B cell (primary cell): Measurements from ENCODE around the gene PTGFRN. TPM values are rescaled to one million over a fixed set of nuclear protein-coding genes. Genes with fewer than 3 reads are reported as not detected.

Experiments
- ATAC-seq: fragments of 200-7000 bp; cut with Tn5 transposase; one replicate; pipeline ENCODE4 v1.10.0; 2021; ENCODE audit warnings: low read depth, mild to moderate bottlenecking, moderate number of reproducible peaks, moderate library complexity
- CTCF ChIA-PET: fragments of 350-600 bp; sonication (Branson Sonifier 250); formaldehyde crosslinking; loops from one replicate; lab custom pipeline; 2021; ENCODE audit warnings: antibody characterized with exemption, inconsistent platforms; lab: Charles Lee
- POLR2A ChIA-PET: fragments of 350-600 bp; sonication (Branson Sonifier 250); formaldehyde crosslinking; loops from one replicate; lab custom pipeline; 2021; ENCODE audit warnings: antibody characterized with exemption; lab: Charles Lee
- DNase-seq: peaks from one replicate; pipeline ENCODE4 v3.0.0; 2013
- H2AFZ ChIP-seq: 2 replicates; pipeline ENCODE4 v1.6.1; 2012; ENCODE audit warnings: mild to moderate bottlenecking, low read depth, low read length; ENCODE audit not compliant: insufficient read depth, poor library complexity, severe bottlenecking
- H3K27ac ChIP-seq, 2 donors: 1 replicate in 1 of 2; 2 replicates in 1 of 2; pipeline ENCODE4 v1.5.1; 2012 to 2013; ENCODE audit warnings: low read length in 2 of 2, mild to moderate bottlenecking in 2 of 2, moderate library complexity in 1 of 2
- H3K27me3 ChIP-seq, 4 experiments: fragments of 200-600 bp in 1 of 4; sonication (generic) in 1 of 4; replicated peaks in 1 of 4; 1 replicate in 2 of 4; 2 replicates in 2 of 4; pipeline versions ENCODE4 v1.6.1 to v1.7.0; 2013 to 2016; ENCODE audit warnings: low read length in 3 of 4, mild to moderate bottlenecking in 2 of 4, mixed read lengths in 1 of 4, moderate library complexity in 1 of 4; ENCODE audit not compliant: insufficient read depth in 4 of 4, control insufficient read depth in 3 of 4; ENCODE audit errors: control extremely low read depth in 1 of 4
- H3K36me3 ChIP-seq, 2 experiments: replicated peaks in 1 of 2; 1 replicate in 1 of 2; 2 replicates in 1 of 2; pipeline versions ENCODE4 v1.6.1 to v1.7.1; 2013; ENCODE audit warnings: low read length in 1 of 2; ENCODE audit not compliant: insufficient read depth in 2 of 2, control insufficient read depth in 1 of 2; ENCODE audit errors: control extremely low read depth in 1 of 2, extremely low read depth in 1 of 2
- H3K4me1 ChIP-seq, 2 donors: fragments of 200-600 bp in 1 of 2; sonication (generic) in 1 of 2; 1 replicate in 1 of 2; 2 replicates in 1 of 2; pipeline versions ENCODE4 v1.5.1 to v1.6.1; 2013 to 2017; ENCODE audit warnings: low read length in 2 of 2; ENCODE audit not compliant: control insufficient read depth in 2 of 2, insufficient read depth in 2 of 2
- H3K4me2 ChIP-seq: replicated peaks from 2 replicates; pipeline ENCODE3; 2012; ENCODE audit warnings: mild to moderate bottlenecking, low read depth, low read length; ENCODE audit not compliant: poor library complexity, severe bottlenecking
- H3K4me3 ChIP-seq, 5 experiments: fragments of 200-600 bp in 1 of 5; sonication (generic) in 1 of 5; 1 replicate in 3 of 5; 2 replicates in 2 of 5; pipeline versions ENCODE4 v1.5.1 to v1.7.0; 2011 to 2016; ENCODE audit warnings: low read length in 4 of 5, mild to moderate bottlenecking in 4 of 5, low read depth in 2 of 5, control low read depth in 1 of 5, moderate library complexity in 1 of 5; ENCODE audit not compliant: insufficient read depth in 1 of 5; ENCODE audit errors: control extremely low read depth in 1 of 5, extremely low read depth in 1 of 5
- H3K79me2 ChIP-seq: fragments of 200-600 bp; sonication (generic); one replicate; pipeline ENCODE4 v1.6.0; 2016; ENCODE audit warnings: low read length; ENCODE audit not compliant: control insufficient read depth, insufficient read depth
- H3K9ac ChIP-seq: fragments of 200-600 bp; sonication (generic); 2 replicates; pipeline ENCODE4 v1.6.1; 2017; ENCODE audit warnings: mild to moderate bottlenecking, low read length, moderate library complexity
- H3K9me3 ChIP-seq, 3 donors: one replicate each; pipeline versions ENCODE4 v1.6.1 to v1.7.1; 2013; ENCODE audit warnings: low read length in 2 of 3; ENCODE audit not compliant: control insufficient read depth in 2 of 3, insufficient read depth in 1 of 3; ENCODE audit errors: control extremely low read depth in 1 of 3
- H4K20me1 ChIP-seq: 2 replicates; pipeline ENCODE4 v1.6.0; 2012; ENCODE audit warnings: mild to moderate bottlenecking, low read length; ENCODE audit not compliant: insufficient read depth, control insufficient read depth, poor library complexity, severe bottlenecking
- H3K27ac Mint-ChIP-seq: one replicate; pipeline ENCODE4 v1.8.0; 2021; ENCODE audit warnings: mixed read lengths
- H3K27me3 Mint-ChIP-seq: one replicate; pipeline ENCODE4 v1.8.0; 2021; ENCODE audit warnings: mixed read lengths
- H3K4me1 Mint-ChIP-seq: one replicate; pipeline ENCODE4 v1.8.0; 2021; ENCODE audit warnings: mixed read lengths
- H3K4me3 Mint-ChIP-seq: one replicate; pipeline ENCODE4 v1.8.0; 2021; ENCODE audit warnings: mixed read lengths
- H3K9me3 Mint-ChIP-seq: one replicate; pipeline ENCODE4 v1.8.0; 2022; ENCODE audit warnings: mixed read lengths; ENCODE audit not compliant: insufficient read depth
- CTCF ChIP-seq: fragments of 200-600 bp; IDR thresholded peaks from one replicate; pipeline ENCODE4 v1.8.0; 2022; ENCODE audit warnings: antibody characterized with exemption, mild to moderate bottlenecking
- EZH2 ChIP-seq: IDR thresholded peaks from 2 replicates; pipeline ENCODE4 v1.6.1; 2012; ENCODE audit warnings: borderline replicate concordance, low read depth, mild to moderate bottlenecking, moderate library complexity, low read length; ENCODE audit not compliant: insufficient read depth, poor library complexity, severe bottlenecking
- WGBS: methylation state at CpG from one replicate; pipeline ENCODE4 v1.1.5; 2013; ENCODE audit warnings: missing lambda C conversion rate; ENCODE audit not compliant: insufficient coverage; 5-methylcytosine and 5-hydroxymethylcytosine counted together
- intact Hi-C: fragments of 100-400 bp; cut with micrococcal nuclease; formaldehyde crosslinking; loops from one replicate; pipeline ENCODE4 v1.10.0; 2022
- polyA plus RNA-seq: library from polyadenylated mRNA; depleted of rRNA; stranded (reverse); fragments of >200 nt; gene quantifications from 2 replicates; pipeline ENCODE4 v1.2.3, GENCODE V29; 2012
- total RNA-seq, 2 donors: library from RNA; stranded (reverse); fragments of 120-200 nt in 1 of 2; gene quantifications; 1 replicate in 1 of 2; 2 replicates in 1 of 2; pipeline versions ENCODE4 v1.2.3 to v1.2.4, GENCODE V29; 2013 to 2022

Gene PTGFRN
- total and polyA plus RNA-seq, 2 donors (not counting 1 experiment from before 2014, with no cell fraction given): 0.17 TPM; not detected in 1

GRCh38 chr1:116954440-116954839, 44.7 kb downstream of the PTGFRN start:
- Histone ChIP-seq H3K36me3 (no peaks in the 10 kb centered on the region), H3K9me3 (no peaks in the 10 kb centered on the region), H3K4me1 (no peaks in the 10 kb centered on the region), H3K79me2 (no peaks in the 10 kb centered on the region), H3K4me2 (no peak overlapping the region), H3K9ac (no peak overlapping the region), H3K27me3 (no peaks in the 10 kb centered on the region), H2AFZ (no peak overlapping the region), H3K27ac (no peak overlapping the region), H4K20me1 (no peaks in the 10 kb centered on the region), H3K4me3 (no peak overlapping the region)
- peaks cover 5% of the 10 kb centered on the region for H3K27me3 Mint-ChIP-seq
- ChIA-PET POLR2A (no interaction called here), CTCF (no interaction called here)
- DNase-seq (no peak), ATAC-seq (no peak)
- WGBS: 100% methylated on average over 2 of the region's 3 CpGs
- H3K4me1 Mint-ChIP-seq: no peaks in the 10 kb centered on the region
- TF ChIP-seq CTCF (no peak), EZH2 (no peak)
- H3K9me3 Mint-ChIP-seq: no peaks in the 10 kb centered on the region
- intact Hi-C loops: no loop called here
- no peak overlapping the region for H3K27ac Mint-ChIP-seq
- H3K4me3 Mint-ChIP-seq: no peak overlapping the region

GRCh38 chr1:116956378-116956777, 46.7 kb downstream of the PTGFRN start:
- no peaks in the 10 kb centered on the region for H3K79me2 ChIP-seq
- H3K27me3 Mint-ChIP-seq: peaks cover 3% of the 10 kb centered on the region
- no peak overlapping the region for H2AFZ ChIP-seq
- H3K9me3 Mint-ChIP-seq: no peaks in the 10 kb centered on the region
- H3K4me1 Mint-ChIP-seq: no peaks in the 10 kb centered on the region
- no peaks in the 10 kb centered on the region for H3K27me3 ChIP-seq
- H3K27ac Mint-ChIP-seq: no peak overlapping the region
- H3K27ac ChIP-seq: no peak overlapping the region
- no peak for DNase-seq
- no peak overlapping the region for H3K9ac ChIP-seq
- H3K4me2 ChIP-seq: no peak overlapping the region
- H3K4me1 ChIP-seq: no peaks in the 10 kb centered on the region
- ChIA-PET POLR2A (no interaction called here), CTCF (no interaction called here)
- TF ChIP-seq EZH2 (no peak), CTCF (no peak)
- intact Hi-C loops: no loop called here
- ATAC-seq: no peak
- no peaks in the 10 kb centered on the region for H4K20me1 ChIP-seq
- H3K36me3 ChIP-seq: no peaks in the 10 kb centered on the region
- no peak overlapping the region for H3K4me3 ChIP-seq
- H3K9me3 ChIP-seq: no peaks in the 10 kb centered on the region
- WGBS: 96% methylated on average over 5 of the region's 7 CpGs
- H3K4me3 Mint-ChIP-seq: no peak overlapping the region
